H9 (cell line): ENCODE results near the gene PPP5C. TPM values are rescaled to one million over a fixed set of nuclear protein-coding genes. Genes with fewer than 3 reads are reported as not detected.
"Not testable (repeated sequence)": the region's sequence is repeated elsewhere in the genome, so short reads cannot be mapped to it uniquely, and the experiment has no call there.

ENCODE experiments used
- DNase-seq: peaks from one replicate; pipeline ENCODE4 v3.0.0-alpha.2; 2017
- H2AFZ ChIP-seq: one replicate; pipeline ENCODE4 v1.6.1; 2013; ENCODE audit warnings: mild to moderate bottlenecking, low read length, control low read depth, moderate library complexity
- H2AK5ac ChIP-seq: 2 replicates; pipeline ENCODE4 v1.6.1; 2013; ENCODE audit warnings: low read length, control low read depth, mixed read lengths; ENCODE audit not compliant: insufficient read length
- H2BK120ac ChIP-seq: one replicate; pipeline ENCODE4 v1.6.1; 2013; ENCODE audit warnings: low read depth, mild to moderate bottlenecking, low read length, control low read depth, inconsistent platforms; ENCODE audit not compliant: poor library complexity, severe bottlenecking
- H2BK12ac ChIP-seq: 2 replicates; pipeline ENCODE4 v1.6.1; 2013; ENCODE audit warnings: low read length, control low read depth, mixed read lengths, low read depth; ENCODE audit not compliant: insufficient read length
- H2BK15ac ChIP-seq: 2 replicates; pipeline ENCODE4 v1.6.1; 2013; ENCODE audit warnings: low read depth, low read length, control low read depth
- H2BK20ac ChIP-seq: one replicate; pipeline ENCODE4 v1.6.1; 2013; ENCODE audit warnings: low read depth, mild to moderate bottlenecking, low read length, control low read depth, inconsistent platforms; ENCODE audit not compliant: poor library complexity, severe bottlenecking
- H2BK5ac ChIP-seq: 2 replicates; pipeline ENCODE4 v1.6.1; 2013; ENCODE audit warnings: low read length, control low read depth, mixed read lengths; ENCODE audit not compliant: insufficient read length
- H3K14ac ChIP-seq: 2 replicates; pipeline ENCODE4 v1.6.1; 2013; ENCODE audit warnings: low read length, control low read depth; ENCODE audit not compliant: insufficient read depth
- H3K18ac ChIP-seq: 2 replicates; pipeline ENCODE4 v1.6.1; 2013; ENCODE audit warnings: low read depth, mild to moderate bottlenecking, mixed read lengths, low read length, control low read depth; ENCODE audit not compliant: insufficient read length
- H3K23ac ChIP-seq: 2 replicates; pipeline ENCODE4 v1.6.1; 2013; ENCODE audit warnings: low read length, control low read depth, mixed read lengths, low read depth; ENCODE audit not compliant: insufficient read length
- H3K23me2 ChIP-seq: 2 replicates; pipeline ENCODE4 v1.6.1; 2013; ENCODE audit warnings: low read depth, mild to moderate bottlenecking, mixed read lengths, low read length, control low read depth; ENCODE audit not compliant: insufficient read length, poor library complexity, severe bottlenecking
- H3K27ac ChIP-seq: 2 replicates; pipeline ENCODE4 v1.5.1; 2013; ENCODE audit warnings: low read length, control low read depth, mixed read lengths, low read depth; ENCODE audit not compliant: insufficient read length
- H3K27me3 ChIP-seq: 2 replicates; pipeline ENCODE4 v1.6.1; 2013; ENCODE audit warnings: low read length, control low read depth, inconsistent platforms; ENCODE audit not compliant: insufficient read depth
- H3K4ac ChIP-seq: 2 replicates; pipeline ENCODE4 v1.6.1; 2013; ENCODE audit warnings: low read depth, mild to moderate bottlenecking, control low read depth, inconsistent platforms, low read length, moderate library complexity
- H3K4me1 ChIP-seq: 2 replicates; pipeline ENCODE4 v1.6.1; 2013; ENCODE audit warnings: low read length, control low read depth, inconsistent platforms; ENCODE audit not compliant: insufficient read depth
- H3K4me2 ChIP-seq: 2 replicates; pipeline ENCODE4 v1.6.1; 2013; ENCODE audit warnings: low read length, control low read depth, mixed read lengths; ENCODE audit not compliant: insufficient read length, insufficient read depth
- H3K56ac ChIP-seq: 2 replicates; pipeline ENCODE4 v1.6.1; 2013; ENCODE audit warnings: low read depth, mild to moderate bottlenecking, mixed read lengths, low read length, control low read depth; ENCODE audit not compliant: insufficient read length
- H3K79me1 ChIP-seq: 2 replicates; pipeline ENCODE4 v1.6.1; 2013; ENCODE audit warnings: low read depth, mild to moderate bottlenecking, moderate library complexity, low read length, control low read depth, inconsistent platforms; ENCODE audit not compliant: insufficient read depth, poor library complexity, severe bottlenecking
- H3K79me2 ChIP-seq: 2 replicates; pipeline ENCODE4 v1.6.1; 2013; ENCODE audit warnings: low read length, control low read depth, inconsistent platforms; ENCODE audit not compliant: insufficient read depth
- H3K9ac ChIP-seq: 2 replicates; pipeline ENCODE4 v1.6.1; 2013; ENCODE audit warnings: low read length, control low read depth, mixed read lengths; ENCODE audit not compliant: insufficient read length; ENCODE audit errors: extremely low read depth
- H3K9me3 ChIP-seq: one replicate; pipeline ENCODE4 v1.6.1; 2013; ENCODE audit warnings: low read depth, low read length, inconsistent platforms; ENCODE audit not compliant: control insufficient read depth
- H3T11ph ChIP-seq: one replicate; pipeline ENCODE4 v1.6.1; 2013; ENCODE audit warnings: mild to moderate bottlenecking, low read length, control low read depth, inconsistent platforms
- H4K20me1 ChIP-seq: one replicate; pipeline ENCODE4 v1.6.1; 2013; ENCODE audit not compliant: control insufficient read depth, insufficient read length, insufficient read depth
- H4K5ac ChIP-seq: 2 replicates; pipeline ENCODE4 v1.6.1; 2013; ENCODE audit warnings: low read depth, mild to moderate bottlenecking, mixed read lengths, low read length, control low read depth; ENCODE audit not compliant: insufficient read length
- H4K8ac ChIP-seq: replicated peaks from 2 replicates; pipeline ENCODE4 v1.6.1; 2013; ENCODE audit warnings: low read length, control low read depth, mixed read lengths, low read depth; ENCODE audit not compliant: insufficient read length
- H4K91ac ChIP-seq: 2 replicates; pipeline ENCODE4 v1.6.1; 2013; ENCODE audit warnings: low read depth, mild to moderate bottlenecking, moderate library complexity, mixed read lengths, low read length, control low read depth; ENCODE audit not compliant: insufficient read length
- H3K27ac Mint-ChIP-seq, 3 experiments: 2 replicates in 2 of 3; 3 replicates in 1 of 3; pipeline ENCODE4 v1.8.0; 2020 to 2021; ENCODE audit warnings: mixed read lengths in 3 of 3, mild to moderate bottlenecking in 1 of 3, moderate library complexity in 1 of 3
- H3K27me3 Mint-ChIP-seq: 2 replicates; pipeline ENCODE4 v1.8.0; 2021; ENCODE audit warnings: low read depth, mild to moderate bottlenecking, moderate library complexity, mixed read lengths
- H3K36me3 Mint-ChIP-seq, 3 experiments: 2 replicates in 2 of 3; 3 replicates in 1 of 3; pipeline ENCODE4 v1.8.0; 2020 to 2021; ENCODE audit warnings: low read depth in 3 of 3, mixed read lengths in 3 of 3; ENCODE audit not compliant: insufficient read depth in 1 of 3
- H3K4me1 Mint-ChIP-seq, 2 experiments: 2 replicates each; pipeline ENCODE4 v1.8.0; 2020; ENCODE audit warnings: mixed read lengths in 2 of 2
- H3K4me3 Mint-ChIP-seq, 2 experiments: 2 replicates in 1 of 2; 3 replicates in 1 of 2; pipeline ENCODE4 v1.8.0; 2020 to 2021; ENCODE audit warnings: mild to moderate bottlenecking in 2 of 2, mixed read lengths in 2 of 2, moderate library complexity in 1 of 2
- H3K9me3 Mint-ChIP-seq, 2 experiments: 2 replicates in 1 of 2; 3 replicates in 1 of 2; pipeline ENCODE4 v1.8.0; 2020; ENCODE audit warnings: mild to moderate bottlenecking in 2 of 2, mixed read lengths in 2 of 2, moderate library complexity in 1 of 2
- CTCF ChIP-seq: fragments of 200-600 bp; sonication (generic); conservative IDR thresholded peaks from 3 replicates; pipeline ENCODE4 v1.8.0; 2021; ENCODE audit warnings: antibody characterized with exemption, mild to moderate bottlenecking
- WGBS: extraction: QIAGEN DNeasy Blood & Tissue Kit; methylation state at CpG from one replicate; pipeline ENCODE4 v1.1.7; 2013; ENCODE audit warnings: missing lambda C conversion rate, low lambda C conversion rate, mixed read lengths; ENCODE audit not compliant: insufficient read length; ENCODE audit errors: extremely low coverage; 5-methylcytosine and 5-hydroxymethylcytosine counted together
- total RNA-seq: library from RNA; stranded (reverse); gene quantifications from 2 replicates; pipeline ENCODE4 v1.2.1, GENCODE V29; 2021

The PPP5C gene
- total RNA-seq, 1 experiment from 2014 or later = 108 TPM

DNA sequence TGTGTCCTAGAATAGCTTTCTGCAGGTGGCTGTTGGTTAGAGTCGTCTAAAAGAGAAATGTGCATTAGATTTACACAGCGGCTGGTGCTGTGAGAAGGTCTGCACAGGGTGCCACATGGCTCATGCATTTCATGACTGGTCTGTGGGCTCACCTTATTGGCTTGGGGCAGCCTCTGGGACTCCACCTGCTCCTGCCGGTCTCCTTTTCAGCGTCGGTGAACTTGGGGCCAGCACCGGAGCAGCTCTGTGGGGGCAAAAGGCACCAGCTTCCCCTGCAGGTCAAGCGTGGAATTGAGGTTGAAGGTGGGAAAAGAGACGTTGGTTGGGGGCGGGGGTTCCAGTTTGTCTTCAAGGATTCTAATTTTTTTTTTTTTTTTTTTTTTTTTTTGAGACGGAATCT is 84.9 kb downstream of the PPP5C start:
- Histone ChIP-seq H3T11ph (no peak overlapping the region), H3K4me2 (no peak overlapping the region), H3K9ac (no peak overlapping the region), H3K56ac (no peak overlapping the region), H3K9me3 (no peaks in the 10 kb centered on the region), H3K4ac (no peak overlapping the region), H4K5ac (no peak overlapping the region), H3K27ac (no peak overlapping the region), H3K79me2 (no peaks in the 10 kb centered on the region), H3K27me3 (no peaks in the 10 kb centered on the region; the same call in none of the 2 replicates), H3K4me1 (no peaks in the 10 kb centered on the region), H2BK120ac (no peak overlapping the region), H2BK15ac (no peak overlapping the region), H2BK5ac (no peak overlapping the region), H3K79me1 (no peaks in the 10 kb centered on the region), H4K8ac (no peak overlapping the region), H3K23me2 (peaks cover 10% of the 10 kb centered on the region), H4K20me1 (no peaks in the 10 kb centered on the region), H2BK20ac (no peak overlapping the region), H3K18ac (no peak overlapping the region), H3K14ac (no peak overlapping the region), H3K23ac (no peak overlapping the region), H2AK5ac (no peak overlapping the region), H2AFZ (no peak overlapping the region), H4K91ac (no peak overlapping the region), H2BK12ac (no peak overlapping the region)
- peaks cover 17 to 30% of the 10 kb centered on the region in 2 experiments for H3K4me1 Mint-ChIP-seq
- peak; percentile 60 for TF ChIP-seq CTCF
- H3K4me3 Mint-ChIP-seq = no peak overlapping the region
- H3K27ac Mint-ChIP-seq = no peak overlapping the region
- peak; percentile 77 for DNase-seq
- no CpG with 5 or more reads among the region's 10 CpGs for WGBS
- H3K36me3 Mint-ChIP-seq = no peaks in the 10 kb centered on the region
- peaks cover 28% of the 10 kb centered on the region for H3K27me3 Mint-ChIP-seq
- no peaks in the 10 kb centered on the region; a peak in 1 of 5 replicates for H3K9me3 Mint-ChIP-seq

DNA sequence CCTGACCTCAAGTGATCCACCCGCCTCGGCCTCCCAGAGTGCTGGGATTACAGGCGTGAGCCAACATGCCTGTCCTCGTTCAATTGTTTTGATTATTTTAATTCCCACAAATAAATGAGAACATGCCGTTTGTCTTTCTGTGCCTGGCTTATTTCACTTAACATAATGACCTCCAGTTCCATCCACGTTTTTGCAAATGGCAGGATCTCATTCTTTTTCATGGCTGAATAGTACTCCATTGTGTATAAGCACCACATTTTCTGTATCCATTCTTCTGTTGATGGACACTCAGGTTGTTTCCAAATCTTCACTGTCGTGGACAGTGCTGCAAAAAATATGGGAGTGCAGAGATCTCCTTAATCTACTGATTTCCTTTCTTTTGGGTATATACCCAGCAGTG is 86.6 kb downstream of the PPP5C start:
- H3K4me2 ChIP-seq, H3K56ac ChIP-seq, H4K8ac ChIP-seq, H3K23ac ChIP-seq, H3K14ac ChIP-seq, H3T11ph ChIP-seq, H3K4me3 Mint-ChIP-seq, H3K23me2 ChIP-seq, H2BK12ac ChIP-seq, H3K36me3 Mint-ChIP-seq, H3K9me3 Mint-ChIP-seq, H2BK20ac ChIP-seq, H3K4ac ChIP-seq, H2AFZ ChIP-seq, H3K9ac ChIP-seq, H3K79me1 ChIP-seq, H4K5ac ChIP-seq, H4K91ac ChIP-seq, H2BK120ac ChIP-seq, H3K9me3 ChIP-seq, DNase-seq, H4K20me1 ChIP-seq, H3K27ac Mint-ChIP-seq, H2BK5ac ChIP-seq, H3K4me1 ChIP-seq, H2BK15ac ChIP-seq, H3K79me2 ChIP-seq, H3K18ac ChIP-seq, H2AK5ac ChIP-seq, H3K27me3 ChIP-seq, H3K27ac ChIP-seq: not testable (repeated sequence)
- H3K4me1 Mint-ChIP-seq = peaks cover 8 to 16% of the 10 kb centered on the region in 2 experiments
- WGBS = no CpG with 5 or more reads among the region's 7 CpGs
- peaks cover 14% of the 10 kb centered on the region for H3K27me3 Mint-ChIP-seq
